Gastrocnemius medialis (tissue), 4 donors: ENCODE measurements around the gene PP2D1.

ENCODE experiments used
- POLR2A ChIP-seq, 2 donors: fragments of 450-650 bp; IDR thresholded peaks; one replicate each; pipeline ENCODE4 v1.6.1; 2017; ENCODE audit warnings: antibody characterized with exemption in 2 of 2, mild to moderate bottlenecking in 2 of 2, moderate library complexity in 2 of 2
- TF ChIP-seq, protein P1 (sequence below), 5 experiments: fragments of 450-650 bp in 3 of 5; fragments of 200-600 bp in 2 of 5; sonication (generic) in 2 of 5; IDR thresholded peaks in 4 of 5; conservative IDR thresholded peaks in 1 of 5; 1 replicate in 4 of 5; 2 replicates in 1 of 5; pipeline ENCODE4 v1.5.1; 2016 to 2019; ENCODE audit warnings: antibody characterized with exemption in 5 of 5, mild to moderate bottlenecking in 3 of 5, moderate library complexity in 3 of 5

DNA sequence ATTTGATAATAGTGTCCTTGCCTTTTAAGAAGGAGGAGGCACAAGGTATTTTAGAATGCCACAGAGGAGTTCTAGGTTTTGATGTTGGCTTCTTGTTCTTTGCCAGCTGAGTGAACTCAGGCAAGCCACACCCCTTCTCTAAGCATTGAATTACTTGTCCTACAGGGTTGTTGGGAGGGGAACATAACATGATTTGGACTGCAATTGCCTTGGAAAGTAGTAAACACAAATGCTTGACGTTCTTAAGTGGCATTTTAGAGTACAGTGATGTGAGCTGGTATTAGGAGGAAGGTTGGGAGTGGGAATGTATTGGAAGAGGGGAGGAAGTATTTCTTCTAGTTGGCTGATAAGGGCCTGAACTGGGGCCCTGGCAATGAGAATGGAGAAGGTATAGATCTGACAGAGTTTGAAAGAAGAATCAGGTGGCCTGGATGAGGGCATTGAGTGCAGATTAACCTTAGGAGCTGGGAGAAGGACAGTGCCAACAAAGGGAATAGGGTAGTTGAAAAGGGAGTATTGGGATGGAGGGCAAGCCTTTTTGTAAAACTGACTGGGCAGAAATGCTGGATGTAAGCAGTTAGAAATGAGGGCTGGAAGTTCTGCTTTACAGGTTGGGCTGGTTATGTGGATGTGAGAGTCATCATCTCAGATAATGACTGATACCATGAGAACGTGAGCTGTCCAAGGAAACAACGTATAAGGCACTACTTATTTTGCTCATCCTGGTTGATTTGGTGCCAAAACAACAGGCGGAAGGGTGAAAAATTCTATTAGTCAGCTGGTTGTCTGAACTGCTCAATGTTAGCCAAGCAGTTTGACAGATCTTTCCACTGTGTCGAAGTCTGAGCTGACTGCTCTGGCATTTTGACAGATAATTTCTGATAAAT is 44.9 kb upstream of the PP2D1 start:
- no peak for TF ChIP-seq POLR2A (IDR thresholded peaks at IDR 0.05)
- TF ChIP-seq, protein P1, sequence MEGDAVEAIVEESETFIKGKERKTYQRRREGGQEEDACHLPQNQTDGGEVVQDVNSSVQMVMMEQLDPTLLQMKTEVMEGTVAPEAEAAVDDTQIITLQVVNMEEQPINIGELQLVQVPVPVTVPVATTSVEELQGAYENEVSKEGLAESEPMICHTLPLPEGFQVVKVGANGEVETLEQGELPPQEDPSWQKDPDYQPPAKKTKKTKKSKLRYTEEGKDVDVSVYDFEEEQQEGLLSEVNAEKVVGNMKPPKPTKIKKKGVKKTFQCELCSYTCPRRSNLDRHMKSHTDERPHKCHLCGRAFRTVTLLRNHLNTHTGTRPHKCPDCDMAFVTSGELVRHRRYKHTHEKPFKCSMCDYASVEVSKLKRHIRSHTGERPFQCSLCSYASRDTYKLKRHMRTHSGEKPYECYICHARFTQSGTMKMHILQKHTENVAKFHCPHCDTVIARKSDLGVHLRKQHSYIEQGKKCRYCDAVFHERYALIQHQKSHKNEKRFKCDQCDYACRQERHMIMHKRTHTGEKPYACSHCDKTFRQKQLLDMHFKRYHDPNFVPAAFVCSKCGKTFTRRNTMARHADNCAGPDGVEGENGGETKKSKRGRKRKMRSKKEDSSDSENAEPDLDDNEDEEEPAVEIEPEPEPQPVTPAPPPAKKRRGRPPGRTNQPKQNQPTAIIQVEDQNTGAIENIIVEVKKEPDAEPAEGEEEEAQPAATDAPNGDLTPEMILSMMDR (IDR thresholded peaks at IDR 0.05 in 4 of 5, conservative IDR thresholded peaks at IDR 0.05 in 1 of 5), result no peak
